ENCODE data around the gene FNIP2.
"Not testable (repeated sequence)": the region's sequence is repeated elsewhere in the genome, so short reads cannot be mapped to it uniquely, and the experiment has no call there.

Gene FNIP2

GRCh38 chr4:158801677-158802076, 32.9 kb downstream of the FNIP2 start:
- no peaks in the 10 kb centered on the region for H3K9me3 ChIP-seq (ENCODE audit: control insufficient read depth, low read length)
- no peaks in the 10 kb centered on the region for H3K36me3 ChIP-seq (ENCODE audit: control insufficient read depth, insufficient read depth, low read length)
- no peaks in the 10 kb centered on the region for H3K27me3 ChIP-seq (ENCODE audit: control insufficient read depth, insufficient read depth, low read length, poor library complexity, severe bottlenecking)
- H3K4me3 ChIP-seq (ENCODE audit: insufficient read depth, low read depth, low read length), result no peak overlapping the region
- 94 to 98% methylated on average over 3 of the region's 3 CpGs for WGBS, 2 experiments
- no peaks in the 10 kb centered on the region for H3K4me1 ChIP-seq (ENCODE audit: control insufficient read depth, insufficient read depth, low read length)
- H3K27ac ChIP-seq (ENCODE audit: insufficient read depth, low read depth, low read length, poor library complexity, severe bottlenecking), result no peak overlapping the region

GRCh38 chr4:158802914-158803313, 34.1 kb downstream of the FNIP2 start:
- Histone ChIP-seq H3K4me1 (ENCODE audit: control insufficient read depth, insufficient read depth, low read length) (no peaks in the 10 kb centered on the region), H3K4me3 (ENCODE audit: insufficient read depth, low read depth, low read length) (no peak overlapping the region), H3K9me3 (ENCODE audit: control insufficient read depth, low read length) (no peaks in the 10 kb centered on the region), H3K27me3 (ENCODE audit: control insufficient read depth, insufficient read depth, low read length, poor library complexity, severe bottlenecking) (no peaks in the 10 kb centered on the region), H3K36me3 (ENCODE audit: control insufficient read depth, insufficient read depth, low read length) (no peaks in the 10 kb centered on the region), H3K27ac (ENCODE audit: insufficient read depth, low read depth, low read length, poor library complexity, severe bottlenecking) (no peak overlapping the region)
- WGBS, 2 experiments, result 90 to 100% methylated on average over 1 of the region's 1 CpG

- no peaks in the 10 kb centered on the region for H3K36me3 ChIP-seq (ENCODE audit: control insufficient read depth, insufficient read depth, low read length)
- H3K9me3 ChIP-seq (ENCODE audit: control insufficient read depth, low read length), result no peaks in the 10 kb centered on the region
- H3K4me3 ChIP-seq (ENCODE audit: insufficient read depth, low read depth, low read length), result no peak overlapping the region
- no peak overlapping the region for H3K27ac ChIP-seq (ENCODE audit: insufficient read depth, low read depth, low read length, poor library complexity, severe bottlenecking)
- H3K4me1 ChIP-seq (ENCODE audit: control insufficient read depth, insufficient read depth, low read length), result no peaks in the 10 kb centered on the region
- WGBS, 2 experiments, result 94 to 95% methylated on average over 10 of the region's 10 CpGs
- H3K27me3 ChIP-seq (ENCODE audit: control insufficient read depth, insufficient read depth, low read length, poor library complexity, severe bottlenecking), result no peaks in the 10 kb centered on the region
Measured at GRCh38 chr4:158805635-158806471, 37.0 kb downstream of the FNIP2 start.

DNA sequence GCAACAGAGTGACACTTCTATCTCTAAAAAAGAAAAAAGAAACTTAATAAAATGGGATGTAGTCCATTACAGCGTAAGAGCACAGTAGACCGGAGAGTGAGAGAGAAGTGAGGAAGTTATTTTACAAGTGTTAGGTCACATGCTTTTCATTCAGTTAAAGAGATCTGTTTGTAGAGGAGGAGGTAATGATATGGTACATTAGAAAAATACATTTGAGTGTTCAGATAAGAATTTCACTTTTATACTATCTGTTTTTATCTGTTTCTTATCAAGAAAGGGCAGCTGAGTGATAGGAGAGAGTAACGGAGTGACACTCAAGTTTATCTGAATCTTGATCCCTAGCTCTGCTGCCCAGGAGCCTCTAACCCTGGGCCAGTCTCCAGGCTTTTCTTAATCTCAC, 38.9 kb downstream of the FNIP2 start:
- H3K4me3 ChIP-seq (ENCODE audit: insufficient read depth, low read depth, low read length), result no peak overlapping the region
- no peak overlapping the region for H3K27ac ChIP-seq (ENCODE audit: insufficient read depth, low read depth, low read length, poor library complexity, severe bottlenecking)
- no peaks in the 10 kb centered on the region for H3K36me3 ChIP-seq (ENCODE audit: control insufficient read depth, insufficient read depth, low read length)
- 82 to 90% methylated on average over 3 of the region's 3 CpGs for WGBS, 2 experiments
- no peaks in the 10 kb centered on the region for H3K27me3 ChIP-seq (ENCODE audit: control insufficient read depth, insufficient read depth, low read length, poor library complexity, severe bottlenecking)
- no peaks in the 10 kb centered on the region for H3K4me1 ChIP-seq (ENCODE audit: control insufficient read depth, insufficient read depth, low read length)
- no peaks in the 10 kb centered on the region for H3K9me3 ChIP-seq (ENCODE audit: control insufficient read depth, low read length)

GRCh38 chr4:158808399-158808798, 39.6 kb downstream of the FNIP2 start:
- WGBS, 2 experiments, result 79 to 82% methylated on average over 3 of the region's 3 CpGs
- H3K9me3 ChIP-seq (ENCODE audit: control insufficient read depth, low read length), result no peaks in the 10 kb centered on the region
- H3K4me1 ChIP-seq (ENCODE audit: control insufficient read depth, insufficient read depth, low read length), result no peaks in the 10 kb centered on the region
- no peaks in the 10 kb centered on the region for H3K36me3 ChIP-seq (ENCODE audit: control insufficient read depth, insufficient read depth, low read length)
- no peak overlapping the region for H3K4me3 ChIP-seq (ENCODE audit: insufficient read depth, low read depth, low read length)
- H3K27me3 ChIP-seq (ENCODE audit: control insufficient read depth, insufficient read depth, low read length, poor library complexity, severe bottlenecking), result no peaks in the 10 kb centered on the region
- no peak overlapping the region for H3K27ac ChIP-seq (ENCODE audit: insufficient read depth, low read depth, low read length, poor library complexity, severe bottlenecking)

DNA sequence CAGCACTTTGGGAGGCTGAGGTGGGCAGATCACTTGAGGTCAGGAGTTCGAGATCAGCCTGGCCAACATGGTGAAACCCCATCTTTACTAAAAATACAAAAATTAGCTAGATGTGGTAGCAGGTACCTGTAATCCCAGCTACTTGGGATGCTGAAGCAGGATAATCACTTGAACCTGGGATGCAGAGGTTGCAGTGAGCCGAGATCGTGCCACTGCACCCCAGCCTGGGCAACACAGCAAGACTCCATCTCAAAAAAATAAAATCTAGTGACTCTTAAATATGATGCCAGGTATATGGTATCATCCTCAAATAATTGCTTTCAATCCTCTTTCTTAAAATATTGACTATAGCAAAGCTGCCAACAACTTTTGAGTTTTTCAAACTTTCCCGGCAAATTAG, 40.4 kb downstream of the FNIP2 start:
- not testable (repeated sequence) for H3K4me1 ChIP-seq (ENCODE audit: control insufficient read depth, insufficient read depth, low read length); H3K4me3 ChIP-seq (ENCODE audit: insufficient read depth, low read depth, low read length); H3K36me3 ChIP-seq (ENCODE audit: control insufficient read depth, insufficient read depth, low read length); H3K27me3 ChIP-seq (ENCODE audit: control insufficient read depth, insufficient read depth, low read length, poor library complexity, severe bottlenecking); H3K27ac ChIP-seq (ENCODE audit: insufficient read depth, low read depth, low read length, poor library complexity, severe bottlenecking); H3K9me3 ChIP-seq (ENCODE audit: control insufficient read depth, low read length)
- WGBS, 2 experiments, result 83 to 91% methylated on average over 4 of the region's 4 CpGs

DNA sequence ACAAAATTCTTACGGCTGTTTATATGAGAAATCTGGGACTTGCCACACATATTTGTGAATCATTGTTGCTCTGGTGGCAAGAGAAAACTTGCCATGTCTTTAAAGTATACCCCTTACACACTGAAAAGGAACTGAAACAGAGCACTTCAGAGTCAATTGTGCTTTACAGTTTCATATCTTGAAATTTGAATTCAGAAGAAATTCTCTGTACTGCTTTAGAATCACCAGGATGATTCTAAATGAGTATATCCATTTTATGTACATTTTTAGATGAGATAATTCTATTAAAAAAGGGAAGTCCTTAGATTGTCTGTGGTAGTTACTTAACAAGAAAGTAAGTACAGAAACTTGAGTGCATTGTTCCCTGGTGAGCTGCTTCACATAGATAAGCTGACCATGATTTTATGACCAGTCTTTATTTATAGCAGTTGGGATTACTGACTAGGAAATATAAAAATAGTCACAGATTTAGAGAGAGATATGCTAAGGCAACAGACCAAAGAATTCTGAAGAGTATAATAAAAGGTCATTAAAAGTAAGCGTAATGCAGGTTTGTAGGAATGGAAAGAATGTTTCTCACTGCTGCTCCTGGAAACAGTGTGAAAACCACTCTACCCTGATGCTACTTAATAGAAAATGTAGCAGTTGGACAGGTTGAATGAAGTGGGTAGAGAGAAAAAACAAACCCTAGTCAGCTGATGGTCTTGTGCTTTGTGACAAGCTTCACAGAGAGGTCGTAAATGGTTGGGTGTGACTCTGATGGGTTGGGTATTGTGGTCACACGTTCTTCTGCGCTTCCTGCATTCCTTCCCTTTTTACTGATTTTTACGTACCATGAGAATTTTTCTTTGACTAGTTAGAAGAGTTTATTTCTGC, 41.0 kb downstream of the FNIP2 start:
- H3K27ac ChIP-seq (ENCODE audit: insufficient read depth, low read depth, low read length, poor library complexity, severe bottlenecking), result no peak overlapping the region
- H3K4me1 ChIP-seq (ENCODE audit: control insufficient read depth, insufficient read depth, low read length), result no peaks in the 10 kb centered on the region
- no peaks in the 10 kb centered on the region for H3K36me3 ChIP-seq (ENCODE audit: control insufficient read depth, insufficient read depth, low read length)
- no peak overlapping the region for H3K4me3 ChIP-seq (ENCODE audit: insufficient read depth, low read depth, low read length)
- WGBS, 2 experiments, result 90 to 93% methylated on average over 6 of the region's 6 CpGs
- no peaks in the 10 kb centered on the region for H3K9me3 ChIP-seq (ENCODE audit: control insufficient read depth, low read length)
- no peaks in the 10 kb centered on the region for H3K27me3 ChIP-seq (ENCODE audit: control insufficient read depth, insufficient read depth, low read length, poor library complexity, severe bottlenecking)

- WGBS, 2 experiments, result 93 to 98% methylated on average over 3 of the region's 3 CpGs
- Histone ChIP-seq H3K4me3 (ENCODE audit: insufficient read depth, low read depth, low read length) (no peak overlapping the region), H3K4me1 (ENCODE audit: control insufficient read depth, insufficient read depth, low read length) (no peaks in the 10 kb centered on the region)
Measured at GRCh38 chr4:158810487-158811215, 41.8 kb downstream of the FNIP2 start.

DNA sequence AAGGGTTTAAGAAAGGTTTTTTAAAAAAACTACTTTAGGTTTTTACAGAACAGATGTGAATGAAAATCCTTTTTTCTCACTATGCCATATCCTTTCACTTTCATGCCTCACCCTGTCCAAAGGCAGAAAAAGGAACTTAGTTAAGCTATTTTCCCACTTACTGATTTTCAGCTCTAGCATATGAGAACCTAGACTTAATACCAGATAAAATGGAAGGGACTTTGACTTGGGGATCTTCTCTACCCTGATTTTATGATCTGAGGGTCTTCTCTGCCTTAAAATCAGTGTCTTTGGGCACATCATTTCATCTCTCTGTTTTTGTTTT, 42.4 kb downstream of the FNIP2 start:
- Histone ChIP-seq H3K27me3 (ENCODE audit: control insufficient read depth, insufficient read depth, low read length, poor library complexity, severe bottlenecking) (no peaks in the 10 kb centered on the region), H3K27ac (ENCODE audit: insufficient read depth, low read depth, low read length, poor library complexity, severe bottlenecking) (no peak overlapping the region), H3K9me3 (ENCODE audit: control insufficient read depth, low read length) (no peaks in the 10 kb centered on the region), H3K4me1 (ENCODE audit: control insufficient read depth, insufficient read depth, low read length) (no peaks in the 10 kb centered on the region), H3K36me3 (ENCODE audit: control insufficient read depth, insufficient read depth, low read length) (no peaks in the 10 kb centered on the region), H3K4me3 (ENCODE audit: insufficient read depth, low read depth, low read length) (no peak overlapping the region)

More at GRCh38 chr4:158810487-158811215, 41.8 kb downstream of the FNIP2 start:
- Histone ChIP-seq H3K27me3 (ENCODE audit: control insufficient read depth, insufficient read depth, low read length, poor library complexity, severe bottlenecking) (no peaks in the 10 kb centered on the region), H3K9me3 (ENCODE audit: control insufficient read depth, low read length) (no peaks in the 10 kb centered on the region), H3K36me3 (ENCODE audit: control insufficient read depth, insufficient read depth, low read length) (no peaks in the 10 kb centered on the region), H3K27ac (ENCODE audit: insufficient read depth, low read depth, low read length, poor library complexity, severe bottlenecking) (no peak overlapping the region)

DNA sequence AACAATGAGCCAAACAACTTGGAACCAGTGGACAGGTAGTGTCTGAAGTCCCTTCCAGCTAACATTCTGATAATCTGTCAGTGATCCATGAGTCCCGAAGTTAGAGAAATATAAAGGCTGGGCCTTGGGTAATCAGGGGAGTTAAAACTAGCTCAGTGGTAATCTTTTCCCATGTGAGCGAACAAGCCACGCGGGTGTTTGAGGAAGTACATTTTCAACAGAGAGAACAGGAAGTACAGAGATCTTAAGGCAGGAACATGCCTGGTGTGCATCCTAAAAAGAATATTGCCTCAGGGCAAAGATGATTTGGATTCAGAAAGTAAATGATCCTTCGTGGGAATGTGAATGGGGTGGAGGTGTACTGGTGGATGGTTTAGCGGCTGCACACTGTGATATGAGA, 42.9 kb downstream of the FNIP2 start:
- Histone ChIP-seq H3K4me3 (ENCODE audit: insufficient read depth, low read depth, low read length) (no peak overlapping the region), H3K36me3 (ENCODE audit: control insufficient read depth, insufficient read depth, low read length) (no peaks in the 10 kb centered on the region), H3K27me3 (ENCODE audit: control insufficient read depth, insufficient read depth, low read length, poor library complexity, severe bottlenecking) (no peaks in the 10 kb centered on the region), H3K4me1 (ENCODE audit: control insufficient read depth, insufficient read depth, low read length) (no peaks in the 10 kb centered on the region), H3K27ac (ENCODE audit: insufficient read depth, low read depth, low read length, poor library complexity, severe bottlenecking) (no peak overlapping the region), H3K9me3 (ENCODE audit: control insufficient read depth, low read length) (no peaks in the 10 kb centered on the region)
- 93 to 96% methylated on average over 6 of the region's 6 CpGs for WGBS, 2 experiments

Measured in ectodermal cell (in vitro differentiated cells).